Fibroblast of the aortic adventitia (primary cell): Measurements from ENCODE around the gene PRDM1. TPM values are rescaled to one million over a fixed set of nuclear protein-coding genes. Genes with fewer than 3 reads are reported as not detected.

Experiments used
- DNase-seq: peaks from one replicate; pipeline ENCODE4 v3.0.0-alpha.2; 2010; ENCODE audit warnings: low read depth
- H3K4me3 ChIP-seq: 2 replicates; pipeline ENCODE4 v1.5.1; 2011; ENCODE audit warnings: low read depth, mild to moderate bottlenecking, control low read depth, low read length, moderate library complexity
- CTCF ChIP-seq: IDR thresholded peaks from 2 replicates; pipeline ENCODE4 v1.5.1; 2011; ENCODE audit warnings: mild to moderate bottlenecking, low read length, control low read depth, inconsistent platforms; ENCODE audit not compliant: insufficient read depth
- total RNA-seq: library from RNA; depleted of rRNA; stranded (reverse); fragments of >200 nt; gene quantifications from 2 replicates; pipeline ENCODE4 v1.2.3, GENCODE V29; 2012; ENCODE audit warnings: low replicate concordance

Gene PRDM1
- total RNA-seq, 1 donor: 2.8 TPM

- TF ChIP-seq CTCF: no peak
- no peak for DNase-seq
- no peak overlapping the region for H3K4me3 ChIP-seq
These were observed 20.3 kb downstream of the PRDM1 start for GRCh38 chr6:106106276-106107042.

- no peak overlapping the region for H3K4me3 ChIP-seq
- TF ChIP-seq CTCF: no peak
- no peak for DNase-seq
These were observed 21.0 kb downstream of the PRDM1 start for GRCh38 chr6:106107043-106107613.

- no peak for TF ChIP-seq CTCF
- DNase-seq: no peak
- H3K4me3 ChIP-seq: no peak overlapping the region
These were observed 22.0 kb downstream of the PRDM1 start for GRCh38 chr6:106108129-106108528.

GRCh38 chr6:106109029-106109428 lies 22.9 kb downstream of the PRDM1 start:
- H3K4me3 ChIP-seq: no peak overlapping the region
- no peak for DNase-seq
- TF ChIP-seq CTCF: no peak

GRCh38 chr6:106110164-106110826 lies 24.2 kb downstream of the PRDM1 start:
- H3K4me3 ChIP-seq: no peak overlapping the region
- no peak for DNase-seq
- TF ChIP-seq CTCF: no peak

- H3K4me3 ChIP-seq: no peak overlapping the region
- no peak for TF ChIP-seq CTCF
- DNase-seq: no peak
These were observed 26.3 kb downstream of the PRDM1 start for GRCh38 chr6:106112433-106112832.
